GM19238 (cell line): ENCODE data around the gene ZBTB24.
A peak's percentile ranks its signal among the peaks of the same experiment; 100 is the strongest.
"Not testable (repeated sequence)": the region's sequence is repeated elsewhere in the genome, so short reads cannot be mapped to it uniquely, and the experiment has no call there.

Source experiments
- DNase-seq: peaks from one replicate; pipeline ENCODE4 v3.0.0; 2011; ENCODE audit warnings: low spot score; ENCODE audit not compliant: insufficient read length

Gene ZBTB24

DNA sequence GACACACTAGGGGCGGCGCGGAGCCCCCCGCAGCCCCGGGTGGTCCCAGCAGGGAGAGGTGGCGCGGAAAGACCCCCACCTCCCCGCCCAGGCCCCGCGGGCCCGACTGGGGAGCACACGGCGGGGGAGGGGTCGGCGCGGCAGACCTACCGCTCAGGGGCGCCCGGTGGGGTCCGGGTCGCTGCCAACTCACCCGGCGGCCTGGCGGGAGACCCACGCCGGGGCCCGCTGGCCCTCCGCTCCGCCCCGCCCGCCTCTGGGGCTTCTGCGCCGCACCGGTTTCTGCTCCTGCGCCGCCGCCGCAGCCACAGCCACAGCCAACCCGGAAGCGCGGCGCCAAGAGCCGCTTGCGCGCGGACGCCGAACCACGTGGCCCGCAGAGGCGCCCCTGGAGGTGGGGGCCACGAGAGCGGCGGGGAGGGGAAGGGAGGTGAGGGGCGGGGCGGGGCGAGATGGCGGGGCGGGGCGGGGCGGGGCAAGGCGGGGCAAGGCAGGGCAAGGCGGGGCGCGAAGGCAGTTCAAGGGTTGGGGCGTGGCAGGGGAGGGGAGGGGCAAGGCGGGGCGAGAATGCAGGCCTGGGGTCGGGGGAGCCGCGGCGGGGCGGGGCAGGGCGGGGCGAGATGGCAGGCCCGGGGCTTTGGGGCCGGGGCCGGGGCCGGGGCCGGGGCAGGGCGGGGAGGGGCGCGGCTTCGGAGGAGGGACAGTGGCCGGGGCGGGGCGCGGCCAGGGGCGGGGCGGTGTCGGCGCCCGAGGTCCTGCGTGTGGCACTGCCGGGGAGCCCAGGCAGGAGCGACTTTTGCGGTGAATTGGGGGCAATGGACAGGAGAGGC lies at the start of gene ZBTB24:
ZBTB24 (minus strand) TSS at position 315 of the 830 bp plus-strand sequence. CDS start 1,193 bp downstream, outside the sequence.
- peak; percentile 89 for DNase-seq

DNA sequence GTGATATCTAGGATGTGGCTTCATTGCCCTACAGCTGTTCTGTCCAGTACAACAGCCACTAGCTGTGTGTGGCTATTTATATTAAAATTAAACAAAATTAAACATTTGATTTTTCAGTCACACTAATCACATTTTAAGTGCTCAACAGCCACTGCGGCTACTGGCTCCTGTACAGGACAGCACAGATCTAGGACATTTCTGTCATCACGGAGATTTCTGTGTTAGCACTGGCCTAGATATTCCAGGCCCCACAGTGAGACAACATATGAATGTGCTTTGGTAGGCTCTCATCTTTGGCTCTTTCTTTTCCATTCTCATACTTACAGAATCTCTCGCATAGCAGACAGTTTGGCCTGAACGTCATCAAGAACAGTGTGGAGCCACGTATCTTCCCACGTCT lies 48.4 kb upstream of the ZBTB24 start:
- DNase-seq: no peak

DNA sequence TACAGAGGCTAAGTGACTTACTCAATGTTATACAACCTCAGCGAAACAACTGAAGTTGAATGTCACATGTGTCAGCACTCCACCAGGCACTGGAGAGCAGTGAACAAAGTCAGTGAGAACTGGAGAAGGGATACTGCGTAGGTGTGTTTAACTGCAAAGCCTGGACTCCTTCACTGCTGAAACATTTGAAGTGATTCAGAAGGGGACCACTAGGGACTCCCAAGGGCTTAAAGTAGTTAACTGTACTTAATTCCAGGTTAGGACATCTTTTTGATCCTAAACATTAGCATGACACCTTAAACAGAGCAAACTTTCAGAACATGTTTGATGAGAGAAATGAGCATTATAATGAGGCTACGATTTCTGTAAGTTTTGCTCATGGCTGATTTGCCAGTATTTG lies 45.0 kb upstream of the ZBTB24 start:
- DNase-seq: no peak

DNA sequence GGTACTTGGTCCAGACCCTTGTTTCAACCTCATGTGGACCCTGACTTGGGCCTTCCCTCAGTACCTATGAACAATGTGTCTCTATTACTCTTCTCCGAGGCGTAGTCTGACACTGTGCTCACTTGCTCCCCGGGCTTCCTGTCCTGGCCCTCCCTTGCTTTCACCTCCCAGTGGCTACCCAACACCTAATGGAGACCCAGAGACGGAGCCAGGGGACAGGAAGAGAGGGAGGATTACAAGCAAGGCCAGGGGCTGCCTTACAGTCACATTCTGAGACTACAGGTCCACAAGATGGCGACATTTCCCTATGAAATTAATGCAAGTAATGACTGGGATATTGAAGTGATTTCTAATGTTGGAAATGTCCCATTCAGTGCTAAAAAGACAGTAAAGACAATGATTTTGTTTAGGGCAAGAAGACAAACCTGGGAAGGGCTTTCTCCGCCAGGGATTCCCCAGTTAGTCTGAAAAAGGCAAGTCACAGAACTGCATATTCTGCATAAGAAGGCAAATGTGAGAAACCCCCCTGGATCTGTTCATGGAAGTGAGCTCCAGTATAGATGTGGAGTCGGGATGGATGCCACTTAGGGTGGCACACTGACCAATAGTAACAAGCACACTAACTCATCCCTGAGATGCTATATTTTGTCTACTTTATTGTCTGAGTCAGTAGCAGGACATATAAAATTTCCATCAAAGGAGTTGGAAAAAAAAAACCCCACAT lies 44.0 kb upstream of the ZBTB24 start:
- DNase-seq: no peak

DNA sequence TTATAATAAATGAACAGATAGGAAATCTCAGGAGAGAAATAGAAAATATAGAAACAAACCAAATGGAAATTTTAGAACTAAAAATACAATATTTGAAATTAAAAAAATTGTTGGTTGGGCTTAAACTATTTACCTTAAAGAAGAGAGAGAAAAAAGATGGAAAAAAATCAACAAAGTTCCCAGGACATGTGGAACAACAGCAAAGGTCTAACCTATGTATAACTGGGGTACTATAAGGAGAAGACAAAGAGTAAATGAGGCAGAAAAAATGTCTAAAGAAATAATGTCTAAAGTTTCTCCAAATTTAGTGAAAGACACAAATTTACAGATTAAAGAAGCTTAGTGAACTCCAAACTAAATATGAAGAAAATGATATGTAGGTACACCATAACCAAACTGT lies 41.1 kb upstream of the ZBTB24 start:
- DNase-seq: no peak

DNA sequence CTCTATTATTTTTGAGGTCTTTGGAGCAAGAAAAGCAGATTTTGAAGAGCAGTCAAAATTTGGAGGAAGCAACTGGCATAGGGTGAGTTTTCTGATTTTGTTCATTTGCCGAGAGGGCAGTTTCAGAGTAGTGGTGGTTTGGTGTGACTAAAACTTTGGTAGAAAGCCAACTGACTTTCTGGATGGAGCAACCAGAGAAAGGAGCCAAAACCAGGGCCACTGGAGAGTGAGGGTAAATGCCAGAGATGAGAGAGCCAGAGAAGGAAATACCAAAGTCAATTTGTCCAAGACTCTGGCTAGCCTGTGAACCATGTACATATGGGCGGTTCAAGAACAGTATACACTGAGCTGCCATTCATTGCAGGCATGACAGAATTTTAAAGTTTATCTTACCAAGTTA lies 40.5 kb upstream of the ZBTB24 start:
- DNase-seq: no peak

DNA sequence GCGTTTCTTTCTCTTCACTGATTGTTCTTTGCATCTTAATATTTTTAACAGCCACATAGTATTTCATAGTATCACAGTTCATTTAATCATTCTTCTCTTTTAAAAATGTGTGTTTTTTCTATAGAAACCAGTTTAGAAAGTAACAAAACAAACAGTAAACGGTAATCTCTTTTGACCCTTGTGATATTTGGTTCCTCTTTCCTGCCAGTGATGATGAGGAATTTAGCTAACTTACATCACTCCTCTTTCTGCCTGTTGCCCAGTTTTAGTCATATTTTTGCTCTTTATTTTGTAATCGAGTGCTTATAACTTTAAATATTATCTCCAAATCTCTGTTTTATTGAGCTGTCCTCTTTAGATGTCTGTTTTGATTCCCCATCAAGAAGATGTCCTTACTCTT lies 38.1 kb upstream of the ZBTB24 start:
- no peak for DNase-seq

DNA sequence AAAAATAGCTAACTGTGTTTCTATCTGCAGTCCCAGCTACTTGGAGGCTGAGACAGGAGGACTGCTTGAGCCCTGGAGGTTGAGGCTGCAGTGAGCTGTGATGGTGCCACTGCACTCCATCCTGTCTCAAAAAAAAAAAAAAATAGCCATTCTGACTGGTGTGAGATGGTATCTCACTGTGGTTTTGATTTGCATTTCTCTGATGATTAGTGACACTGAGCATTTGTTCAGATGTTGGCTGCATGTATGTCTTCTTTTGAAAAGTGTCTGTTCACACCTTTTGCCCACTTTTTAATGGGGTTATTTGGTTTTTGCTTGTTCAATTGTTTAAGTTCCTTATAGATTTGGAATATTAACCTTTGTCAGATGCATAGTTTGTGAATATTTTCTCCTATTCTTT lies 36.6 kb upstream of the ZBTB24 start:
- not testable (repeated sequence) for DNase-seq

DNA sequence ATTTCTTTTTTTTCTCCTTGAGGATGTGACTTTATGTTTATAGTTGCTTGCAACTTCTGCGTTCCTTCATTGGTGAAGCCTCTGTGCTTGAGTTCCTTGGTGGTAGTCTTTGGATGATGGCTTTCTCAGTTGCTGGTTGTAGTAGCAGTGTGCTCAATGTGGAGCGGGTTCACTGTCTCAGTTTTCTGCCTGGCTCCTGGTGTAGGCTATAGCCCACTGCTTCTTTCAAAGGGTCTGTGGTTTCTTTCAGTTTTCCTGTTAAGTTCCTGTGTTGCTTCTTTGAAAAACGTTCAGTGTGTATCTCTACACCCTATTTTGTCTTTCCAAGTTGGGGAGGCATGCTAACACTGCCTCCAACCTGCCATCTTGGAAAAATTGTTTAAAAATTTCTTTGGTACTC lies 33.9 kb upstream of the ZBTB24 start:
- no peak for DNase-seq

DNA sequence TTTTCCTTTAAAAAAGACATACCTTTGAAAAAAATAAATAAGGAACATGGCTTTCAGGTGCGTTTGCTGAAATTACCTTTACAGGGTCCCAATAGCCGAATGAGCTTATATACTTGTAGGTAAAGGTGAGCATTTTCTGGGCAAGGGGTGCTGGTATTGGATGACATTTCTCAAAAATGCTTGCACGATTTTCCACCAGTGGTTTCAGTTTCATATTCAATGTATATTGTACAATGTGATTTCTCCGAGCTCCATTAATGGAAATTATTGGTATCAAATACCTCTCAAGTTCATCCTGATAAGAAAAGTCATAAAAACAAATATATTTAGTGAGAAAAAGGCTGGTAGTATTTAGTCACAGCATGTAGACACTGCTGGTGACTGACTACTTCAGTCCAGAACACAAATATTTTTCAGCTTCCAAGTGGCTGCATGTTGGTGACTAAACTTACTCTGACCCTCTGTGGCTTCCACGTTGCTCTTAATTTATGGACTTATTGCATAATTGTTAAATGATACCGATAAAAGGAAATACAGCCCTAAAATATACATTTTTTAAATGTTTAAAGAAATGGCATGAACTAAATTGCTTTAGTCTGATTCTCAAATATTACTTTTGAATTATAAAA lies 32.9 kb upstream of the ZBTB24 start:
- no peak for DNase-seq

DNA sequence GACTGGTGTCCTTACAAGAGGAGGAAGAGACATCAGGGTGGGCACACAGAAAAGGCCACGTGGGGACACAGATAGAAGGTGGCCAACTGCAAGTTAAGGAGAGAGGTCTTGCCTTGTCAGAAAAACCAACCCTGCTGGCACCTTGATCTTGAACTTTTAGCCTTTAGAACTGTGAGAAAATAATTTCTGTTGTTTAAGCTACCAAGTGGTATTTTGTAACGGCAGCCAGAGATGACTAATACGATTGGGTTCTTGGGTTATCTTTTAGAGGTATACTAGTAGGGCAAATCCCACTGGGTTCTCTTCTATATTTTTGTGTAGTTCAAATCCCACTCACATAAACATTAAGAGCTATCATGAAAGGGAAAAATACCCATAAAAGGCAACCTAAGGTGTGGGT lies 31.9 kb upstream of the ZBTB24 start:
- DNase-seq: no peak

DNA sequence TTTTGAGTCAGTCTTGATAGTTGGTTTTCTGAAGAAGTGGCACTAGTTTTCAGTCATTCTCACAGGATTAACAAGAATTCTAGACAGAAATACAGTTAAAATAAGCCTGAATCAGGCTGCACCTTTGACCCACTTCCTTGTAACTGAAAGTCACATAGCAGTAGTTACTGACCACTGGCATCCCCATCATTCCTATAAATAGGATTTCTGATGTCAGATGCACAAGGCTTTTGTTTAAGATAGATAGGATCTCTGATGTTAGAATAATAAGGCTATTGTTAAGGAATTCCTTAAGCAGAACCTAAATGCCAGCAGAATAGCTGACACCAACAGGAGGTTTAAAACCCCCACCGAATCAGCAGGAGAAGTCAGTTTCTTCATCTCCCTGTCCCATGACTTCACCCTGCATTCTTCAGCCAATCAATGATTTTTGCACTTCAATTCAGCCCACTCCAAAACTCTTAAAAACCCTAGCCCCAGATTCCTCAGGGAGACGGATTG lies 30.6 kb upstream of the ZBTB24 start:
- DNase-seq: no peak

DNA sequence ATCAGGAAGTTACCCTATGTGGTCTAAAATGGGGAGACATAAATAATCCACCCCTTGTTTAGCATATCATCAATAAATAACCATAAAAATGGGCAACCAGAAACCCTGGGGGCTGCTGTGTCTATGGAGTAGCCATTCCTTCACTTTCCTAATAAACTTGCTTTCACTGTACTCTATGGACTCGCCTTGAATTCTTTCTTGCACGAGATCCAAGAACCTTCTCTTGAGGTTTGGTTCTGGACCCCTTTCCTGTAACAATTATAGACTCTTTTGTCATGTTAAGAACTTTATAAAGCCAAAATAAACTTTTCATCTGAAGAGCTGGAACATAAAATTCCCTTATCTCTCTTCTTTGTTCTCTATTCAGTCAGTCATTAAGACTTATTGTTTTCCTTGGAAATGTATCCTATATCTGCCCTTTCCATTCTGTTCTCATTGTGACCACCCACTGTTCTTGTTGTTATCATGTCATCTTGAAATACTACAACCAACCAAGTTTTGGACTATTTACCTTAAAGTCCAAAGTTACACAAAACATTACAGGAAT lies 29.3 kb upstream of the ZBTB24 start:
- DNase-seq: no peak

DNA sequence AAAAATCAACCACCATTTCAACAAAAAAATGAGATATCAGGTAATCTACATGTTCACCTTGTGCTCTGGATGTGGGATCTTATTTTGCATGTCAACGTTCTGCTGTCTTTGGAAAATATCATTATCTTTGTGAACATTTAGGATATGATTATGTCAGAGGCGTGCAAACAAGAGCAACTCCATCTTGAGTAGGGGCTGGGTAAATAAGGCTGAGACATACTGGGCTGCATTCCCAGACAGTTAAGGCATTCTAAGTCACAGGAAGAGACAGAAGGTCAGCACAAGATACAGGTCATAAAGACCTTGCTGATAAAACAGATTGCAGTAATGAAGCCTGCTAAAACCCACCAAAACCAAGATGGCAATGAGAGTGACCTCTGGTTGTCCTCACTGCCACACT lies 28.8 kb upstream of the ZBTB24 start:
- no peak for DNase-seq

DNA sequence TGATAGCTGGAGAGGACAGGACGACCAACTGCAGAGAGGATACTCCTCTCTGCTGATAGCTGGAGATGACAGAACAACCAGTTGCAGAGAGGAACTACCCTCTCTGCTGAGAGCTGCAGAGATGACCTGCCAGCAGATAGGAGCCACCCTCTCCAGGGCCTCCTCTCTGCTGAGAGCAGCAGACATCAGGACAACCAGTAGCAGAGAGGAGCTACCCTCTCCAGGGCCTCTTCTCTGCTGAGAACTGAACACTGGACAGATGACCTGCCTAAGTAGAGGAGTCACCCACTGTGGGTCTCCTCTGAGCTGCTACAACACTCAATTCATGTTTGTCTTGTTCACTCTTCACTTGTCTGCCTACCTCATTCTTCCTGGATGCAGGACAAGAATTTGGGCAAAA lies 27.3 kb upstream of the ZBTB24 start:
- DNase-seq: no peak

DNA sequence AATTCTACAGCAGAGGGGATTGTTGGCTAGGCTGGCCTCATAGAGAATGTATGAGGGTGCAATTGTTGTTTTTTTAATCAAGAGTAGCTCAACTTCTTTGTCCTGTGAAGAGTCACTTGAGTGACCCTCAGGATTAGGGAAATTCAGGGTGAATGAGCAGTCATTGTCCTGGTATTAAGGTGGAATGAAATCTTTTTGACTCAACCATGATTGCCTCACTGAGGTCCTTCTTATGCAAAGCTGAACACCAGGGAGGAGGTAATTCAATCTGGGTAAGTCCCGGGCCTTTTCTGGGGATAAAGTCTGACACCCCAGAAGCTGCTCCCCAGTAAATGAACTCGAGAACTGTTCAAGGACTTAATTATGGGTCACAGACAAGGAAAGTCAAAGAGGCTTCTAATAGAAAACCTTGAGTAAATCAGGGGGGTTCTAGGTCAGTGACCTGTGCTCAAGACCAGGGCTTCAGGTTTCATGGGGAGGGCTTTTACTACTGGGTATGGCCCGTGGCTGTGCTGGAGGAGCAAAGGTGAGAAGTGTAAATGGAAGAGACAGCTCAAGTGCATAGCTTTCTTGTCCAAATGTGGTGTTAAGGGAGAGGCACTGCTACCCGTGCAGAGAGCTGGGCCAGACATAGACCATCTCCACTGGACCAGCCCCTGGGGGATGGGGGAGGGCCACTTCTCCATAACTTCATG lies 25.3 kb upstream of the ZBTB24 start:
- DNase-seq: no peak

DNA sequence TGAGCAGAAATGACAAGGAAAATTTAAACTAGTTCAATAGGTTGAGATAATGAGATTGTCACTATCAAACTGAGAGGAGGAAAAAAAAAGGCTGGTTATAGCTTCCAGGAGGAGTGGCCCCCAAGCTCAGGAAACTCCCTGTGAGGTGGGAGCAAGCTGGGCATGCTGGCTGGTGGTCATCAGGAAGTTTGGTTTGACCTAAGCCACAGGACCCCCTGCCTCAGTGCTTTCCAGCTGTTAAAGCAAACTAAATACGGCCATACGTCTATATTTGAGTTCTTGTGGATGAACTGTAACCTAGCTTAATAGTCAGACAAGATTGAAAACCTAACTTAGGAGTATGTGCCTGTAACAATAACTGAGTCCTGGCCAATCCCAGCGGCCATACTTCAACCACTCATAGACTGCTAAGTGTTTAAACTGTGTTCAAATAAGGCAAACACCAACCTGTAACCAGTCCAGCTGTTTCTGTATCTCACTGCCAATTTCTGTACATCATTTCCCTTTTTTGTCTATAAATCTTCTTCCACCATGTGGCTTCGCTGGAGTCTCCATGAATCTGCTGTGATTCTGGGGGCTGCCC lies 24.6 kb upstream of the ZBTB24 start:
- no peak for DNase-seq

DNA sequence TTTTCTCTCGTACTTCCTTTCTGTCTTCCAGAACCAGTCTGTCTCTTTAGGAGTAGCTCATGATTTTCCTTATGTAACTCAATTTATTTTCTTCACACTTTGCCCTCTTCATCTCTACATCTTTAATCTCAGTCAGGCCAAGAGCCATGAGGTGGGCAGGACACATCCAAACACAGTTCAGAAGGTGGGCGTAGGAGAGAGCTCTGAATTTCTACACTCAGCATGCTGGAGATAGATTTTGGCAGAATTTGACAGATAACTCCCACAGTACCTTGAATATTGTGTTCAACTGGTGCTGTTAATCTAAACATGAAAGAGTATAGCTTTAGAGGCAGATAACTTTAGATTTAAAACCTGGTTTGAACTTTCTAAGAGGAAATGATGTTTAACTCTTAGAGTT lies 23.8 kb upstream of the ZBTB24 start:
- no peak for DNase-seq

DNA sequence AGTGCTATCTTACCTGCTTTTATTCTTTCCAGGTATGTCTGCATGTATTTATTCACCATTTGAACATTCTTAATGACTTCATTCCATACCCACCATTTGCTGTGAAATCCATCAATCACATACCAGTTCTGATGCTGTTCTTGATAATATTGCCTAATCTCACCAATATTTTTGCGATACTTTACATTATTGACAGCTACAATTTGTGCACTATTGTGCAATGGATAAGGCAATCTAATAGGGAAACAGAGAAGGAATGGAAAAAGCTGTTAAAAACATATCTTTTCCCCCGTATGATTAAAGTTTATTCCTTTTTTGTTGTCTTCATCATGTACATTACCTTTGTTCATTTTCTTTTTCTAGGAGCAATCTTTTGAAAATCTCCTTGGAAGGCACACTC lies 23.3 kb upstream of the ZBTB24 start:
- DNase-seq: no peak

DNA sequence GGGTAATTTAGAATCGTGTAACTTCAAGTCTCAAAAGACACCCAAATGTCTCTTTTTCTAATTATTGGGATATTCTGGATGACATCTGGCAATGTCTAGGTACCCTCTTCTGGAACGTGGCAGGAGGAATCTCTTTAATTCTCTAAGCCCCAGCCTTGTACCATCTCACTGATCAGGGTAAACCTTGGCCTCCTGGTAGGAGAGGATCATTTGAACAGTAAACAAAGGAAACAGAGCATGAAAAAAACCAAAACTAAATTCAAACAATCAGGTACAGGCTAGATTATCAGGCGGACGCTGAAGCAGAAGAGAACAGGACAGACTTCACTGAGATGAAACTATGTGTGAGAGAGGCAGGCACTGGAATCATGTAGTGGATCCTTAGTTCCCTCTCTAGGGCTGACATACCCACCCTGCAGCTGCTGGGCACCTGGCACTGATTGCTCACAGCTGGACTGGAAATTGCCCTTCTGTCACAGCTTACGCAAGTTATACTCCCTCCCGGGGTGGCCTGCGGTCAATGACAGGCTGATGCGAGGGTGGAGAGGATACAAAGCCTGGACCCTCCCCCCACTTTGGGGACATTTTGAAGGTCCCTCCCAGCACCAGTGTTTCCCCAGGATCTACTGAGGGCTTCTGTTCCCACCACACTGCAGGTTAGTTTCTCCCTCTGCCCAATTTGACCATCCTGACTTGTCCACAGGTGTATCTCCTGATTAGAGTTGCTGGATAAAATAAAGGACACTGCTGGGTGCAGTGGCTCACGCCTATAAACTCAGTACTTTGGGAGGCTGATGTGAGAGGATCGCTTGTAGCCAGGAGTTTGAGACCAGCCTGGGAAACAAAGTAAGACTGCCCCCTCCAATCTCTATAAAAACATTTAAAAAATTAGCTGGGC lies 20.6 kb upstream of the ZBTB24 start:
- DNase-seq: no peak
